ENCODE data around the gene ZCCHC2. TPM values are rescaled to one million over a fixed set of nuclear protein-coding genes. Genes with fewer than 3 reads are reported as not detected.
A peak's percentile ranks its signal among the peaks of the same experiment; 100 is the strongest.

Gene ZCCHC2
- total and polyA plus RNA-seq, 9 donors, result 6.0 to 9.8 (median 7.6) TPM

GRCh38 chr18:62587689-62588088 lies 64.9 kb downstream of the ZCCHC2 start:
- peaks cover 7% of the 10 kb centered on the region for H3K4me1 ChIP-seq (ENCODE audit: control insufficient read depth, insufficient read depth, low read length)
- H3K36me3 ChIP-seq (ENCODE audit: control insufficient read depth, insufficient read depth, low read length), result no peaks in the 10 kb centered on the region
- WGBS (ENCODE audit: insufficient coverage), result 86% methylated on average over 6 of the region's 9 CpGs
- H3K27ac ChIP-seq (ENCODE audit: low read length), result no peak overlapping the region
- no peak overlapping the region for H3K4me3 ChIP-seq (ENCODE audit: low read length)
- H3K27me3 ChIP-seq (ENCODE audit: control insufficient read depth, insufficient read depth, low read length), result no peaks in the 10 kb centered on the region
- DNase-seq, result no peak
- peaks cover 2% of the 10 kb centered on the region for H3K9me3 ChIP-seq (replicated peaks; ENCODE audit: control insufficient read depth, low read depth, low read length)

GRCh38 chr18:62588217-62588616 lies 65.4 kb downstream of the ZCCHC2 start:
- WGBS (ENCODE audit: insufficient coverage), result 94% methylated on average over 2 of the region's 3 CpGs
- no peaks in the 10 kb centered on the region for H3K27me3 ChIP-seq (ENCODE audit: control insufficient read depth, insufficient read depth, low read length)
- no peak overlapping the region for H3K27ac ChIP-seq (ENCODE audit: low read length)
- peaks cover 7% of the 10 kb centered on the region for H3K4me1 ChIP-seq (ENCODE audit: control insufficient read depth, insufficient read depth, low read length)
- peaks cover 2% of the 10 kb centered on the region for H3K9me3 ChIP-seq (replicated peaks; ENCODE audit: control insufficient read depth, low read depth, low read length)
- no peak overlapping the region for H3K4me3 ChIP-seq (ENCODE audit: low read length)
- H3K36me3 ChIP-seq (ENCODE audit: control insufficient read depth, insufficient read depth, low read length), result no peaks in the 10 kb centered on the region
- no peak for DNase-seq

- H3K9me3 ChIP-seq (replicated peaks; ENCODE audit: control insufficient read depth, low read depth, low read length), result peaks cover 2% of the 10 kb centered on the region
- no peak overlapping the region for H3K27ac ChIP-seq (ENCODE audit: low read length)
- H3K4me1 ChIP-seq (ENCODE audit: control insufficient read depth, insufficient read depth, low read length), result peaks cover 2% of the 10 kb centered on the region
- H3K36me3 ChIP-seq (ENCODE audit: control insufficient read depth, insufficient read depth, low read length), result no peaks in the 10 kb centered on the region
- peaks cover 6% of the 10 kb centered on the region for H3K27me3 ChIP-seq (ENCODE audit: control insufficient read depth, insufficient read depth, low read length)
- DNase-seq, result no peak
- H3K4me3 ChIP-seq (ENCODE audit: low read length), result no peak overlapping the region
- WGBS (ENCODE audit: insufficient coverage), result 65% methylated on average over 10 of the region's 15 CpGs
Measured at GRCh38 chr18:62590799-62591590, 68.2 kb downstream of the ZCCHC2 start.

- Histone ChIP-seq H3K36me3 (ENCODE audit: control insufficient read depth, insufficient read depth, low read length) (no peaks in the 10 kb centered on the region), H3K27ac (ENCODE audit: low read length) (no peak overlapping the region), H3K27me3 (ENCODE audit: control insufficient read depth, insufficient read depth, low read length) (peaks cover 29% of the 10 kb centered on the region), H3K4me1 (ENCODE audit: control insufficient read depth, insufficient read depth, low read length) (peaks cover 13% of the 10 kb centered on the region), H3K4me3 (ENCODE audit: low read length) (peak overlapping the region; percentile 47), H3K9me3 (replicated peaks; ENCODE audit: control insufficient read depth, low read depth, low read length) (peaks cover 2% of the 10 kb centered on the region)
- WGBS (ENCODE audit: insufficient coverage), result under 1% methylated on average over 70 of the region's 90 CpGs
- peak; percentile 69 for DNase-seq
Measured at GRCh38 chr18:62596145-62597005, 73.5 kb downstream of the ZCCHC2 start.

- no peak for DNase-seq
- WGBS (ENCODE audit: insufficient coverage), result 65% methylated on average over 8 of the region's 8 CpGs
- Histone ChIP-seq H3K4me3 (ENCODE audit: low read length) (no peak overlapping the region), H3K36me3 (ENCODE audit: control insufficient read depth, insufficient read depth, low read length) (no peaks in the 10 kb centered on the region), H3K27me3 (ENCODE audit: control insufficient read depth, insufficient read depth, low read length) (peaks cover 21% of the 10 kb centered on the region), H3K4me1 (ENCODE audit: control insufficient read depth, insufficient read depth, low read length) (peaks cover 4% of the 10 kb centered on the region), H3K9me3 (replicated peaks; ENCODE audit: control insufficient read depth, low read depth, low read length) (no peaks in the 10 kb centered on the region), H3K27ac (ENCODE audit: low read length) (no peak overlapping the region)
Measured at GRCh38 chr18:62601871-62602270, 79.0 kb downstream of the ZCCHC2 start.

- Histone ChIP-seq H3K36me3 (ENCODE audit: control insufficient read depth, insufficient read depth, low read length) (no peaks in the 10 kb centered on the region), H3K4me1 (ENCODE audit: control insufficient read depth, insufficient read depth, low read length) (no peaks in the 10 kb centered on the region), H3K4me3 (ENCODE audit: low read length) (no peak overlapping the region), H3K27ac (ENCODE audit: low read length) (no peak overlapping the region), H3K27me3 (ENCODE audit: control insufficient read depth, insufficient read depth, low read length) (peaks cover 12% of the 10 kb centered on the region), H3K9me3 (replicated peaks; ENCODE audit: control insufficient read depth, low read depth, low read length) (no peaks in the 10 kb centered on the region)
- DNase-seq, result no peak
- 90% methylated on average over 8 of the region's 8 CpGs for WGBS (ENCODE audit: insufficient coverage)
Measured at GRCh38 chr18:62602706-62603105, 79.9 kb downstream of the ZCCHC2 start.

- no peaks in the 10 kb centered on the region for H3K4me1 ChIP-seq (ENCODE audit: control insufficient read depth, insufficient read depth, low read length)
- H3K4me3 ChIP-seq (ENCODE audit: low read length), result no peak overlapping the region
- WGBS (ENCODE audit: insufficient coverage), result 77% methylated on average over 6 of the region's 6 CpGs
- DNase-seq, result no peak
- no peaks in the 10 kb centered on the region for H3K9me3 ChIP-seq (replicated peaks; ENCODE audit: control insufficient read depth, low read depth, low read length)
- H3K36me3 ChIP-seq (ENCODE audit: control insufficient read depth, insufficient read depth, low read length), result no peaks in the 10 kb centered on the region
- peaks cover 12% of the 10 kb centered on the region for H3K27me3 ChIP-seq (ENCODE audit: control insufficient read depth, insufficient read depth, low read length)
- H3K27ac ChIP-seq (ENCODE audit: low read length), result no peak overlapping the region
Measured at GRCh38 chr18:62603211-62603610, 80.4 kb downstream of the ZCCHC2 start.

- 75% methylated on average over 13 of the region's 13 CpGs for WGBS (ENCODE audit: insufficient coverage)
- Histone ChIP-seq H3K27ac (ENCODE audit: low read length) (no peak overlapping the region), H3K36me3 (ENCODE audit: control insufficient read depth, insufficient read depth, low read length) (no peaks in the 10 kb centered on the region), H3K27me3 (ENCODE audit: control insufficient read depth, insufficient read depth, low read length) (peaks cover 9% of the 10 kb centered on the region), H3K4me3 (ENCODE audit: low read length) (no peak overlapping the region), H3K9me3 (replicated peaks; ENCODE audit: control insufficient read depth, low read depth, low read length) (no peaks in the 10 kb centered on the region), H3K4me1 (ENCODE audit: control insufficient read depth, insufficient read depth, low read length) (no peaks in the 10 kb centered on the region)
- no peak for DNase-seq
Measured at GRCh38 chr18:62603979-62604378, 81.2 kb downstream of the ZCCHC2 start.

GRCh38 chr18:62605685-62606084 lies 82.9 kb downstream of the ZCCHC2 start:
- no peaks in the 10 kb centered on the region for H3K9me3 ChIP-seq (replicated peaks; ENCODE audit: control insufficient read depth, low read depth, low read length)
- no peaks in the 10 kb centered on the region for H3K36me3 ChIP-seq (ENCODE audit: control insufficient read depth, insufficient read depth, low read length)
- WGBS (ENCODE audit: insufficient coverage), result 81% methylated on average over 10 of the region's 12 CpGs
- no peak for DNase-seq
- no peak overlapping the region for H3K27ac ChIP-seq (ENCODE audit: low read length)
- H3K4me3 ChIP-seq (ENCODE audit: low read length), result no peak overlapping the region
- peaks cover 13% of the 10 kb centered on the region for H3K4me1 ChIP-seq (ENCODE audit: control insufficient read depth, insufficient read depth, low read length)
- peaks cover 9% of the 10 kb centered on the region for H3K27me3 ChIP-seq (ENCODE audit: control insufficient read depth, insufficient read depth, low read length)

GRCh38 chr18:62606106-62606505 lies 83.3 kb downstream of the ZCCHC2 start:
- WGBS (ENCODE audit: insufficient coverage), result 84% methylated on average over 2 of the region's 3 CpGs

More at GRCh38 chr18:62606106-62606505, 83.3 kb downstream of the ZCCHC2 start:
- Histone ChIP-seq H3K9me3 (replicated peaks; ENCODE audit: control insufficient read depth, low read depth, low read length) (no peaks in the 10 kb centered on the region), H3K27me3 (ENCODE audit: control insufficient read depth, insufficient read depth, low read length) (peaks cover 11% of the 10 kb centered on the region), H3K27ac (ENCODE audit: low read length) (no peak overlapping the region), H3K4me3 (ENCODE audit: low read length) (no peak overlapping the region), H3K36me3 (ENCODE audit: control insufficient read depth, insufficient read depth, low read length) (no peaks in the 10 kb centered on the region), H3K4me1 (ENCODE audit: control insufficient read depth, insufficient read depth, low read length) (peaks cover 17% of the 10 kb centered on the region)
- no peak for DNase-seq

All from muscle of leg (tissue), 11 donors.